Measurements from ENCODE around the gene FREM2.

DNA sequence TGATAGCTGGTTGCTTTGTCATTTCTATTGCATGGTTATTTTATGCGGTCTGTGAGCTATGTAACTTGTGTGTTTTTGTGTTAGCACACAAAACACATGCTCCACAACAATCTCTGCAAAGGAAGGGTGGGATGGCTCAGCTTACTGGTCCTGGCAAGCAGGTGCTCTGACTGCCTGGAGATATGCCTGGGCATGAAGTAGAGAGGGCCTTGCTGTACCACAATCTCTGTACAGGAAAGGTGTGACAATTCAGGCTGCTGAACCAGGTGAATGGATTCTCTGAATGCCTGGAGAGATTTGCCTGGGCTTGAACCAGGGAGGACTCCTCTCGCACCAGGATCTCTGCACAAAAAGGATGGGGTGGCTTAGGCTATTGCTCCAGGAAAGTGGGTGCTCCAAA, 234.2 kb downstream of the FREM2 start:
- TF ChIP-seq, protein P1, sequence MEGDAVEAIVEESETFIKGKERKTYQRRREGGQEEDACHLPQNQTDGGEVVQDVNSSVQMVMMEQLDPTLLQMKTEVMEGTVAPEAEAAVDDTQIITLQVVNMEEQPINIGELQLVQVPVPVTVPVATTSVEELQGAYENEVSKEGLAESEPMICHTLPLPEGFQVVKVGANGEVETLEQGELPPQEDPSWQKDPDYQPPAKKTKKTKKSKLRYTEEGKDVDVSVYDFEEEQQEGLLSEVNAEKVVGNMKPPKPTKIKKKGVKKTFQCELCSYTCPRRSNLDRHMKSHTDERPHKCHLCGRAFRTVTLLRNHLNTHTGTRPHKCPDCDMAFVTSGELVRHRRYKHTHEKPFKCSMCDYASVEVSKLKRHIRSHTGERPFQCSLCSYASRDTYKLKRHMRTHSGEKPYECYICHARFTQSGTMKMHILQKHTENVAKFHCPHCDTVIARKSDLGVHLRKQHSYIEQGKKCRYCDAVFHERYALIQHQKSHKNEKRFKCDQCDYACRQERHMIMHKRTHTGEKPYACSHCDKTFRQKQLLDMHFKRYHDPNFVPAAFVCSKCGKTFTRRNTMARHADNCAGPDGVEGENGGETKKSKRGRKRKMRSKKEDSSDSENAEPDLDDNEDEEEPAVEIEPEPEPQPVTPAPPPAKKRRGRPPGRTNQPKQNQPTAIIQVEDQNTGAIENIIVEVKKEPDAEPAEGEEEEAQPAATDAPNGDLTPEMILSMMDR (IDR thresholded peaks at IDR 0.05; ENCODE audit: poor library complexity), result no peak
- TF ChIP-seq EZH2 (IDR thresholded peaks at IDR 0.05; ENCODE audit: borderline replicate concordance) (no peak), EZH2phosphoT487 (IDR thresholded peaks at IDR 0.05; ENCODE audit: low read depth, severe bottlenecking, unreplicated experiment) (no peak)

All from hepatocyte (in vitro differentiated cells).